ENCODE measurements around the gene DPEP1.

- TF ChIP-seq, protein P1, sequence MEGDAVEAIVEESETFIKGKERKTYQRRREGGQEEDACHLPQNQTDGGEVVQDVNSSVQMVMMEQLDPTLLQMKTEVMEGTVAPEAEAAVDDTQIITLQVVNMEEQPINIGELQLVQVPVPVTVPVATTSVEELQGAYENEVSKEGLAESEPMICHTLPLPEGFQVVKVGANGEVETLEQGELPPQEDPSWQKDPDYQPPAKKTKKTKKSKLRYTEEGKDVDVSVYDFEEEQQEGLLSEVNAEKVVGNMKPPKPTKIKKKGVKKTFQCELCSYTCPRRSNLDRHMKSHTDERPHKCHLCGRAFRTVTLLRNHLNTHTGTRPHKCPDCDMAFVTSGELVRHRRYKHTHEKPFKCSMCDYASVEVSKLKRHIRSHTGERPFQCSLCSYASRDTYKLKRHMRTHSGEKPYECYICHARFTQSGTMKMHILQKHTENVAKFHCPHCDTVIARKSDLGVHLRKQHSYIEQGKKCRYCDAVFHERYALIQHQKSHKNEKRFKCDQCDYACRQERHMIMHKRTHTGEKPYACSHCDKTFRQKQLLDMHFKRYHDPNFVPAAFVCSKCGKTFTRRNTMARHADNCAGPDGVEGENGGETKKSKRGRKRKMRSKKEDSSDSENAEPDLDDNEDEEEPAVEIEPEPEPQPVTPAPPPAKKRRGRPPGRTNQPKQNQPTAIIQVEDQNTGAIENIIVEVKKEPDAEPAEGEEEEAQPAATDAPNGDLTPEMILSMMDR (IDR thresholded peaks at IDR 0.05): no peak
- TF ChIP-seq ZNF416 (CRISPR knock-in tag; IDR thresholded peaks at IDR 0.05): no peak
- TF ChIP-seq, protein P2, sequence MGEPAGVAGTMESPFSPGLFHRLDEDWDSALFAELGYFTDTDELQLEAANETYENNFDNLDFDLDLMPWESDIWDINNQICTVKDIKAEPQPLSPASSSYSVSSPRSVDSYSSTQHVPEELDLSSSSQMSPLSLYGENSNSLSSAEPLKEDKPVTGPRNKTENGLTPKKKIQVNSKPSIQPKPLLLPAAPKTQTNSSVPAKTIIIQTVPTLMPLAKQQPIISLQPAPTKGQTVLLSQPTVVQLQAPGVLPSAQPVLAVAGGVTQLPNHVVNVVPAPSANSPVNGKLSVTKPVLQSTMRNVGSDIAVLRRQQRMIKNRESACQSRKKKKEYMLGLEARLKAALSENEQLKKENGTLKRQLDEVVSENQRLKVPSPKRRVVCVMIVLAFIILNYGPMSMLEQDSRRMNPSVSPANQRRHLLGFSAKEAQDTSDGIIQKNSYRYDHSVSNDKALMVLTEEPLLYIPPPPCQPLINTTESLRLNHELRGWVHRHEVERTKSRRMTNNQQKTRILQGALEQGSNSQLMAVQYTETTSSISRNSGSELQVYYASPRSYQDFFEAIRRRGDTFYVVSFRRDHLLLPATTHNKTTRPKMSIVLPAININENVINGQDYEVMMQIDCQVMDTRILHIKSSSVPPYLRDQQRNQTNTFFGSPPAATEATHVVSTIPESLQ (CRISPR knock-in tag; IDR thresholded peaks at IDR 0.05): no peak
Observed at GRCh38 chr16:89615176-89615575, 1.7 kb downstream of the DPEP1 start.

Measured in WTC11 (cell line).